GM23248 (cell line): ENCODE measurements around the gene C3orf33.

Source experiments
- EZH2 ChIP-seq: fragments of 200-600 bp; sonication (generic); IDR thresholded peaks from 2 replicates; pipeline ENCODE4 v1.6.1; 2018; ENCODE audit warnings: antibody characterized with exemption, mild to moderate bottlenecking; ENCODE audit not compliant: insufficient read depth, poor library complexity, severe bottlenecking
- EZH2phosphoT487 ChIP-seq: fragments of 200-600 bp; sonication (generic); IDR thresholded peaks from 2 replicates; pipeline ENCODE4 v1.6.1; 2018; ENCODE audit warnings: antibody characterized with exemption, moderate library complexity, mild to moderate bottlenecking, low read depth; ENCODE audit not compliant: insufficient read depth

GRCh38 chr3:155790272-155790925 lies 15.7 kb downstream of the C3orf33 start:
- no peak for TF ChIP-seq EZH2phosphoT487
- TF ChIP-seq EZH2, result no peak
